Brain microvascular endothelial cell (primary cell): ENCODE data around the gene PCDHGA8.

Experiments used
- DNase-seq: peaks from one replicate; pipeline ENCODE4 v3.0.0-alpha.2; 2020
- H3K27ac ChIP-seq: fragments of 250-450 bp; sonication (Bioruptor Pico); 2 replicates; pipeline ENCODE4 v1.5.1; 2020; ENCODE audit warnings: mild to moderate bottlenecking, moderate library complexity
- H3K27me3 ChIP-seq: fragments of 250-450 bp; sonication (Bioruptor Pico); replicated peaks from 2 replicates; pipeline ENCODE4 v1.5.1; 2020; ENCODE audit warnings: mild to moderate bottlenecking
- H3K36me3 ChIP-seq: fragments of 250-450 bp; sonication (Bioruptor Pico); replicated peaks from 2 replicates; pipeline ENCODE4 v1.5.1; 2020; ENCODE audit warnings: mild to moderate bottlenecking
- H3K4me3 ChIP-seq: 2 replicates; pipeline ENCODE4 v1.5.1; 2011; ENCODE audit warnings: low read depth, mild to moderate bottlenecking, control low read depth, low read length, moderate library complexity
- CTCF ChIP-seq: IDR thresholded peaks from 2 replicates; pipeline ENCODE4 v1.5.1; 2011; ENCODE audit warnings: low read depth, mild to moderate bottlenecking, moderate library complexity, low read length, control low read depth, inconsistent platforms; ENCODE audit errors: missing control alignments
- in situ Hi-C: cut with HindIII; loops from 2 replicates; pipeline ENCODE4 v1.10.0; 2017; ENCODE audit warnings: low sequenced_read_pairs, low pct_ligation_motif_present

Gene PCDHGA8

DNA sequence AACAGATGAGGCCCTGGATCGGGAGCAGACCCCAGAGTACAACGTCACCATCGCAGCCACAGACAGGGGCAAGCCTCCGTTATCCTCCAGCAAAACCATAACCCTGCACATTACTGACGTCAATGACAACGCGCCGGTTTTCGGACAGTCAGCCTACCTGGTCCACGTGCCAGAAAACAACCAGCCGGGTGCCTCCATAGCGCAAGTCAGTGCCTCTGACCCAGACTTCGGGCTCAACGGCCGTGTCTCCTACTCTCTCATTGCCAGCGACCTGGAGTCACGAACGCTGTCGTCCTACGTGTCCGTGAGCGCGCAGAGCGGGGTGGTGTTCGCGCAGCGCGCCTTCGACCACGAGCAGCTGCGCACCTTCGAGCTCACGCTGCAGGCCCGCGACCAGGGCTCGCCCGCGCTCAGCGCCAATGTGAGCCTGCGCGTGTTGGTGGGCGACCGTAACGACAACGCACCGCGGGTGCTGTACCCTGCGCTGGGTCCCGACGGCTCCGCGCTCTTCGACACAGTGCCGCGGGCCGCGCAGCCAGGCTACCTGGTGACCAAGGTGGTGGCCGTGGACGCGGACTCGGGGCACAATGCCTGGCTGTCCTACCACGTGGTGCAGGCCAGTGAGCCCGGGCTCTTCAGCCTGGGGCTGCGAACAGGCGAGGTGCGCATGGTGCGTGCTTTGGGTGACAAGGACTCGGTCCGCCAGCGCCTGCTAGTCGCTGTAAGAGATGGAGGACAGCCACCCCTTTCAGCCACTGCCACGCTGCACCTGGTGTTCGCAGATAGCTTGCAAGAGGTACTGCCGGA is 26.8 kb downstream of the PCDHGA8 start:
- no peak overlapping the region for H3K4me3 ChIP-seq
- no peak for TF ChIP-seq CTCF
- in situ Hi-C loops = loop anchor here (25.0 kb wide), 1 partner anchor 93 kb away; no protein-coding TSS in a partner anchor
- H3K27ac ChIP-seq = no peak overlapping the region
- H3K27me3 ChIP-seq = no peaks in the 10 kb centered on the region
- H3K36me3 ChIP-seq = no peaks in the 10 kb centered on the region
- DNase-seq = no peak

- in situ Hi-C loops = loop anchor here (25.0 kb wide), 1 partner anchor 91 kb away; no protein-coding TSS in a partner anchor
Measured at GRCh38 chr5:141420855-141421488, 28.5 kb downstream of the PCDHGA8 start, which contains the start of gene PCDHGA11. TSS of gene PCDHGA11 (plus strand) at chr5:141421051. CDS start at chr5:141421228, 177 bp downstream.

DNA sequence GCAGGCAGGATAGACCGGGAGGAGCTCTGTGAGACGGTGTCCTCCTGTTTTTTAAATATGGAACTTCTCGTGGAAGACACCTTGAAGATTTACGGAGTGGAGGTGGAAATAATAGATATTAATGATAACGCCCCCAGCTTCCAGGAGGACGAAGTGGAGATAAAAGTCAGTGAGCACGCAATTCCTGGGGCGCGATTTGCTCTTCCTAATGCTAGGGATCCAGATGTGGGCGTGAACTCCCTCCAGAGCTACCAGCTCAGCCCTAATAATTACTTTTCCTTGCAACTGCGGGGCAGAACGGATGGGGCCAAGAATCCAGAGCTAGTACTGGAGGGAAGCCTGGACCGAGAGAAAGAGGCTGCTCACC is 29.0 kb downstream of the PCDHGA8 start:
- TF ChIP-seq CTCF = no peak
- peak overlapping the region; percentile 62 for H3K4me3 ChIP-seq
- in situ Hi-C loops = loop anchor here (25.0 kb wide), 1 partner anchor 91 kb away; no protein-coding TSS in a partner anchor

More at GRCh38 chr5:141420855-141421488, 28.5 kb downstream of the PCDHGA8 start, which contains the start of gene PCDHGA11:
- DNase-seq = peak; percentile 60
- peak; percentile 74 for TF ChIP-seq CTCF
- Histone ChIP-seq H3K36me3 (no peaks in the 10 kb centered on the region), H3K27ac (no peak within 1 kb of the TSS), H3K27me3 (no peaks in the 10 kb centered on the region), H3K4me3 (peak within 1 kb of the TSS; percentile 62)

GRCh38 chr5:141422742-141423291 is 30.4 kb downstream of the PCDHGA8 start:
- in situ Hi-C loops = loop anchor here (25.0 kb wide), 1 partner anchor 89 kb away; no protein-coding TSS in a partner anchor
- no peaks in the 10 kb centered on the region for H3K36me3 ChIP-seq
- H3K27ac ChIP-seq = no peak overlapping the region
- no peak for DNase-seq
- no peaks in the 10 kb centered on the region for H3K27me3 ChIP-seq
- no peak for TF ChIP-seq CTCF
- no peak overlapping the region for H3K4me3 ChIP-seq

More for the DNA sequence above, 29.0 kb downstream of the PCDHGA8 start:
- H3K36me3 ChIP-seq = no peaks in the 10 kb centered on the region
- H3K27me3 ChIP-seq = no peaks in the 10 kb centered on the region
- no peak overlapping the region for H3K27ac ChIP-seq
- no peak for DNase-seq

- Histone ChIP-seq H3K4me3 (no peak overlapping the region), H3K27me3 (no peaks in the 10 kb centered on the region), H3K36me3 (no peaks in the 10 kb centered on the region), H3K27ac (no peak overlapping the region)
- no peak for DNase-seq
- in situ Hi-C loops = no loop called here
- no peak for TF ChIP-seq CTCF
Measured at GRCh38 chr5:141427783-141428426, 35.5 kb downstream of the PCDHGA8 start.
